WTC11 (cell line): ENCODE measurements around the gene HBEGF. TPM values are rescaled to one million over a fixed set of nuclear protein-coding genes. Genes with fewer than 3 reads are reported as not detected.

ENCODE experiments used
- ATAC-seq: fragments of 200-7000 bp; cut with Tn5 transposase; 2 replicates; pipeline ENCODE4 v1.10.0; 2021; ENCODE audit warnings: mild to moderate bottlenecking, moderate library complexity
- CTCF ChIA-PET: fragments of 300-600 bp; sonication (Branson Sonifier 250); formaldehyde crosslinking; loops from one replicate; lab custom pipeline; 2021; ENCODE audit warnings: antibody characterized with exemption; lab: Charles Lee
- POLR2A ChIA-PET: fragments of 350-600 bp; sonication (Branson Sonifier 250); formaldehyde crosslinking; loops from one replicate; lab custom pipeline; 2021; ENCODE audit warnings: antibody characterized with exemption; lab: Charles Lee
- DNase-seq: peaks from one replicate; pipeline ENCODE4 v3.0.0; 2021; ENCODE audit warnings: low spot score
- H3K27ac Mint-ChIP-seq: 2 replicates; pipeline ENCODE4 v1.8.0; 2021; ENCODE audit warnings: mixed read lengths
- H3K27me3 Mint-ChIP-seq: 2 replicates; pipeline ENCODE4 v1.8.0; 2021; ENCODE audit warnings: low read depth, mild to moderate bottlenecking, moderate library complexity, mixed read lengths
- H3K36me3 Mint-ChIP-seq: 2 replicates; pipeline ENCODE4 v1.8.0; 2021; ENCODE audit warnings: mixed read lengths
- H3K4me1 Mint-ChIP-seq: 2 replicates; pipeline ENCODE4 v1.8.0; 2022; ENCODE audit warnings: mixed read lengths
- H3K4me3 Mint-ChIP-seq: 2 replicates; pipeline ENCODE4 v1.8.0; 2021; ENCODE audit warnings: mild to moderate bottlenecking, moderate library complexity, mixed read lengths
- H3K9me3 Mint-ChIP-seq: 2 replicates; pipeline ENCODE4 v1.8.0; 2021; ENCODE audit warnings: mixed read lengths
- CBFB ChIP-seq: sonication (generic); formaldehyde crosslinking; IDR thresholded peaks from 2 replicates; pipeline ENCODE4 v1.8.1; 2022; ENCODE audit warnings: mild to moderate bottlenecking, low read depth, missing genetic modification reagents
- CREB1 ChIP-seq: sonication (generic); formaldehyde crosslinking; IDR thresholded peaks from 2 replicates; pipeline ENCODE4 v1.8.0; 2023; ENCODE audit warnings: mild to moderate bottlenecking, missing genetic modification reagents
- CREM ChIP-seq: sonication (generic); formaldehyde crosslinking; IDR thresholded peaks from 2 replicates; pipeline ENCODE4 v1.8.1; 2022; ENCODE audit warnings: mild to moderate bottlenecking, missing genetic modification reagents, moderate library complexity
- EMX1 ChIP-seq: fragments of 250-450 bp; sonication (Bioruptor Pico); IDR thresholded peaks from 2 replicates; pipeline ENCODE4 v1.8.0; 2021; ENCODE audit warnings: mild to moderate bottlenecking
- GABPB1 ChIP-seq: sonication (generic); formaldehyde crosslinking; IDR thresholded peaks from 2 replicates; pipeline ENCODE4 v1.8.1; 2023; ENCODE audit warnings: mild to moderate bottlenecking, missing genetic modification reagents
- JAZF1 ChIP-seq: fragments of 250-450 bp; sonication (Bioruptor Pico); IDR thresholded peaks from 2 replicates; pipeline ENCODE4 v1.9.0; 2021; ENCODE audit warnings: moderate library complexity, mild to moderate bottlenecking, inconsistent platforms
- JUN ChIP-seq: sonication (generic); formaldehyde crosslinking; IDR thresholded peaks from 2 replicates; pipeline ENCODE4 v1.8.0; 2023; ENCODE audit warnings: mild to moderate bottlenecking, missing genetic modification reagents
- NFE2L1 ChIP-seq: sonication (generic); formaldehyde crosslinking; IDR thresholded peaks from 2 replicates; pipeline ENCODE4 v1.8.1; 2023; ENCODE audit warnings: missing genetic modification reagents
- NFYB ChIP-seq: sonication (generic); formaldehyde crosslinking; conservative IDR thresholded peaks from 2 replicates; pipeline ENCODE4 v1.8.0; 2022; ENCODE audit warnings: low read depth, missing genetic modification reagents
- NR2C2 ChIP-seq: sonication (generic); formaldehyde crosslinking; IDR thresholded peaks from 2 replicates; pipeline ENCODE4 v1.8.0; 2022; ENCODE audit warnings: mild to moderate bottlenecking, missing genetic modification reagents
- SMAD3 ChIP-seq: sonication (generic); formaldehyde crosslinking; IDR thresholded peaks from 2 replicates; pipeline ENCODE4 v1.8.0; 2022; ENCODE audit warnings: missing genetic modification reagents, mild to moderate bottlenecking, borderline replicate concordance
- SOX15 ChIP-seq: fragments of 250-450 bp; sonication (Bioruptor Pico); IDR thresholded peaks from 2 replicates; pipeline ENCODE4 v1.9.0; 2021; ENCODE audit warnings: mild to moderate bottlenecking
- ZNF219 ChIP-seq: sonication (generic); formaldehyde crosslinking; IDR thresholded peaks from 2 replicates; pipeline ENCODE4 v1.8.0; 2023; ENCODE audit warnings: missing genetic modification reagents, mild to moderate bottlenecking, borderline replicate concordance
- ZNF317 ChIP-seq: sonication (generic); formaldehyde crosslinking; IDR thresholded peaks from 2 replicates; pipeline ENCODE4 v1.8.1; 2023; ENCODE audit warnings: low read depth, mild to moderate bottlenecking, moderate library complexity, missing genetic modification reagents, borderline replicate concordance
- ZNF671 ChIP-seq: fragments of 250-450 bp; sonication (Bioruptor Pico); IDR thresholded peaks from 2 replicates; pipeline ENCODE4 v1.8.0; 2021; ENCODE audit warnings: mild to moderate bottlenecking
- total RNA-seq: library from RNA; stranded (reverse); gene quantifications from 3 replicates; pipeline ENCODE4 v1.2.3, GENCODE V29; 2021
- TF ChIP-seq, protein P1 (sequence below): sonication (generic); formaldehyde crosslinking; IDR thresholded peaks from 2 replicates; pipeline ENCODE4 v1.8.0; 2022; ENCODE audit warnings: mild to moderate bottlenecking, missing genetic modification reagents
- TF ChIP-seq, protein P2 (sequence below): sonication (generic); formaldehyde crosslinking; IDR thresholded peaks from 2 replicates; pipeline ENCODE4 v1.8.0; 2023; ENCODE audit warnings: mild to moderate bottlenecking, missing genetic modification reagents
- TF ChIP-seq, protein P3 (sequence below): sonication (generic); formaldehyde crosslinking; IDR thresholded peaks from 2 replicates; pipeline ENCODE4 v1.8.1; 2022; ENCODE audit warnings: low read depth, mild to moderate bottlenecking, moderate library complexity, missing genetic modification reagents, borderline replicate concordance
- TF ChIP-seq, protein P4 (sequence below): fragments of 250-450 bp; sonication (Bioruptor Pico); IDR thresholded peaks from 2 replicates; pipeline ENCODE4 v2.1.2; 2022; ENCODE audit warnings: mild to moderate bottlenecking, moderate library complexity
- TF ChIP-seq, protein P5 (sequence below): sonication (generic); formaldehyde crosslinking; IDR thresholded peaks from 2 replicates; pipeline ENCODE4 v1.8.1; 2023; ENCODE audit warnings: mild to moderate bottlenecking, missing genetic modification reagents

Gene HBEGF
- total RNA-seq, 1 experiment from 2014 or later = 4.0 TPM

DNA sequence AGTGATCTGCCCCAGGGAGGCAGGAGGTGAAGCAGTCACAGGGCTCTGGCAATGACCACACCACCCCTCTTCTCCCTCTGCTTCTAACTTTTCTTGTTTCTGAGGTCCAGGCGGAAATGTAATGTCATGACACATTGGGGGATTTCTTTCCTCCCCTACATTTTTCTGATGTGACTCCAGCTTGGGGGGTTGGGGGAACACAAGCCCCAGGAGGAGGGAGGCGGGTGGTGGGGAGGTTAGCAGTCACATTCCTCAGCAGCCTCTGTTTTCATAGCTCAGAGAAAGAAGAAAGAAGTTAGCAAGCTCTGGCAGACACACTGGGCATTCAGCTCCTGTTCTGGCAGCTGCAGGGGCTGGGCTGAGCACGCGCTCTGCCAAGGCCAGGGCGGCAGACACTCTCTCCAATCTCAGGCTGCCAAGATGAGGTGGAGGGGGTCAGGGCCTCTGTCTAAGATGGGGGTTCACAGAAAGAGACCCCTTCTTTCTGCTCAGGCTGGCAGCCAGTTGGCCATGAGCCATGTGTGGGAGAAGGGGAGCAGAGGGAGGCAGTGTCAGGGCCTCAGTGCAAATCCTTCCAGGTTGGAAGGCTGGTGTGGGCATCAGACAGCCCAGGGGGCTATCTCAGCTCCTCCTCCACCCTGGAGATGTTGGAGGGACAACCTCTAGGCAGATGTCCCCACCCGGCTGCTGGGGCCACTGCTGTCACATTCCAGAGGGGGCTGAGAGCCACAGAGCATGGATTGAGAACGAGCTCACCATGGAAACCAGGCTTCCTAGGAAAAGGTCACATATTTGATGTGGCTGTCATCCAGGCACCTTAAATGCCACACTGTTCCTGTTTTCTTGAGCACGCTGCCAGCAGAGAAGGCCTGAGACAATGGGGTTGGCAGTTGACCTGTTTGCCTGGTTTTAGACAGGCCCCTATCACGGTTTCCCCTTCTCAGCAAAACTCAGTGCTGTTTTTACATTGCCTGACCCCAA, 23.4 kb downstream of the HBEGF start:
- ChIA-PET POLR2A (no interaction called here), CTCF (interaction anchor here (0.8 to 2.8 kb wide), 6 partner anchors 23 to 83 kb away, joined by 3 to 21 read pairs (median 6); partner anchors contain the start of gene HBEGF)
- ATAC-seq (no peak), DNase-seq (no peak)
- Mint-ChIP-seq H3K4me3 (no peak overlapping the region), H3K4me1 (peaks cover 12% of the 10 kb centered on the region), H3K27ac (no peak overlapping the region), H3K27me3 (peaks cover 3% of the 10 kb centered on the region), H3K9me3 (peaks cover 5% of the 10 kb centered on the region; the same call in 1 of the 2 replicates), H3K36me3 (no peaks in the 10 kb centered on the region)
- TF ChIP-seq JUN (CRISPR knock-in tag) (no peak), CBFB (CRISPR knock-in tag) (no peak), CREM (CRISPR knock-in tag) (no peak), EMX1 (CRISPR knock-in tag) (no peak), ZNF671 (no peak), NFYB (CRISPR knock-in tag) (no peak), JAZF1 (CRISPR knock-in tag) (no peak)
- TF ChIP-seq, protein P1, sequence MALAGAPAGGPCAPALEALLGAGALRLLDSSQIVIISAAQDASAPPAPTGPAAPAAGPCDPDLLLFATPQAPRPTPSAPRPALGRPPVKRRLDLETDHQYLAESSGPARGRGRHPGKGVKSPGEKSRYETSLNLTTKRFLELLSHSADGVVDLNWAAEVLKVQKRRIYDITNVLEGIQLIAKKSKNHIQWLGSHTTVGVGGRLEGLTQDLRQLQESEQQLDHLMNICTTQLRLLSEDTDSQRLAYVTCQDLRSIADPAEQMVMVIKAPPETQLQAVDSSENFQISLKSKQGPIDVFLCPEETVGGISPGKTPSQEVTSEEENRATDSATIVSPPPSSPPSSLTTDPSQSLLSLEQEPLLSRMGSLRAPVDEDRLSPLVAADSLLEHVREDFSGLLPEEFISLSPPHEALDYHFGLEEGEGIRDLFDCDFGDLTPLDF = no peak
- TF ChIP-seq, protein P2, sequence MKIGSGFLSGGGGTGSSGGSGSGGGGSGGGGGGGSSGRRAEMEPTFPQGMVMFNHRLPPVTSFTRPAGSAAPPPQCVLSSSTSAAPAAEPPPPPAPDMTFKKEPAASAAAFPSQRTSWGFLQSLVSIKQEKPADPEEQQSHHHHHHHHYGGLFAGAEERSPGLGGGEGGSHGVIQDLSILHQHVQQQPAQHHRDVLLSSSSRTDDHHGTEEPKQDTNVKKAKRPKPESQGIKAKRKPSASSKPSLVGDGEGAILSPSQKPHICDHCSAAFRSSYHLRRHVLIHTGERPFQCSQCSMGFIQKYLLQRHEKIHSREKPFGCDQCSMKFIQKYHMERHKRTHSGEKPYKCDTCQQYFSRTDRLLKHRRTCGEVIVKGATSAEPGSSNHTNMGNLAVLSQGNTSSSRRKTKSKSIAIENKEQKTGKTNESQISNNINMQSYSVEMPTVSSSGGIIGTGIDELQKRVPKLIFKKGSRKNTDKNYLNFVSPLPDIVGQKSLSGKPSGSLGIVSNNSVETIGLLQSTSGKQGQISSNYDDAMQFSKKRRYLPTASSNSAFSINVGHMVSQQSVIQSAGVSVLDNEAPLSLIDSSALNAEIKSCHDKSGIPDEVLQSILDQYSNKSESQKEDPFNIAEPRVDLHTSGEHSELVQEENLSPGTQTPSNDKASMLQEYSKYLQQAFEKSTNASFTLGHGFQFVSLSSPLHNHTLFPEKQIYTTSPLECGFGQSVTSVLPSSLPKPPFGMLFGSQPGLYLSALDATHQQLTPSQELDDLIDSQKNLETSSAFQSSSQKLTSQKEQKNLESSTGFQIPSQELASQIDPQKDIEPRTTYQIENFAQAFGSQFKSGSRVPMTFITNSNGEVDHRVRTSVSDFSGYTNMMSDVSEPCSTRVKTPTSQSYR (CRISPR knock-in tag) = no peak

DNA sequence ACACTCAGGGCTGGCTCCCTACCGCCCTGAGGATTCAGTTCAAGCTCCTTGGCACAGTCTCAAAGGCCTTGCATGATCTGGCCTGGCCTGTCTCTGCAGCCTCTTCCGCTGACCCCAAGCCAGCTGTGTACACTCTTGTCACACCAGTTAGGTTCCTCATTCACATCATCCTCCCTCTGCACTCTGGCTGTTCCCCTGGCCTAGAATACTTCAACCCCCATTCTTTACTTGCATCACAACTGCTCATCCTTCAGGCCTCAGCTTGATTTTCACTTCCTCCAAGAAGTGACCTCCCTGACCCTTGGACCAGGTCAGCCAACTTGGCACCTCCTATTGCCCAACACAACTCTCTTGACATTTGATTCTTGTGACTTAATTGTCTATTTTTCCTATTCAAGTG, 24.6 kb downstream of the HBEGF start:
- ATAC-seq (no peak), DNase-seq (no peak)
- Mint-ChIP-seq H3K9me3 (peaks cover 5% of the 10 kb centered on the region; the same call in 1 of the 2 replicates), H3K4me1 (no peaks in the 10 kb centered on the region), H3K27ac (no peak overlapping the region), H3K36me3 (no peaks in the 10 kb centered on the region), H3K27me3 (peaks cover 3% of the 10 kb centered on the region), H3K4me3 (no peak overlapping the region)
- CTCF ChIA-PET = interaction anchor here (0.7 to 2.8 kb wide), 2 partner anchors 24 to 37 kb away, joined by 3 to 21 read pairs; partner anchors contain the start of gene HBEGF
- POLR2A ChIA-PET = interaction anchor here (0.5 kb wide), 1 partner anchor 81 kb away, joined by 3 read pairs; no protein-coding TSS in a partner anchor
- TF ChIP-seq NFE2L1 (CRISPR knock-in tag) = no peak
- TF ChIP-seq, protein P3, sequence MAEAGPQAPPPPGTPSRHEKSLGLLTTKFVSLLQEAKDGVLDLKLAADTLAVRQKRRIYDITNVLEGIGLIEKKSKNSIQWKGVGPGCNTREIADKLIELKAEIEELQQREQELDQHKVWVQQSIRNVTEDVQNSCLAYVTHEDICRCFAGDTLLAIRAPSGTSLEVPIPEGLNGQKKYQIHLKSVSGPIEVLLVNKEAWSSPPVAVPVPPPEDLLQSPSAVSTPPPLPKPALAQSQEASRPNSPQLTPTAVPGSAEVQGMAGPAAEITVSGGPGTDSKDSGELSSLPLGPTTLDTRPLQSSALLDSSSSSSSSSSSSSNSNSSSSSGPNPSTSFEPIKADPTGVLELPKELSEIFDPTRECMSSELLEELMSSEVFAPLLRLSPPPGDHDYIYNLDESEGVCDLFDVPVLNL (CRISPR knock-in tag) = no peak
- TF ChIP-seq, protein P4, sequence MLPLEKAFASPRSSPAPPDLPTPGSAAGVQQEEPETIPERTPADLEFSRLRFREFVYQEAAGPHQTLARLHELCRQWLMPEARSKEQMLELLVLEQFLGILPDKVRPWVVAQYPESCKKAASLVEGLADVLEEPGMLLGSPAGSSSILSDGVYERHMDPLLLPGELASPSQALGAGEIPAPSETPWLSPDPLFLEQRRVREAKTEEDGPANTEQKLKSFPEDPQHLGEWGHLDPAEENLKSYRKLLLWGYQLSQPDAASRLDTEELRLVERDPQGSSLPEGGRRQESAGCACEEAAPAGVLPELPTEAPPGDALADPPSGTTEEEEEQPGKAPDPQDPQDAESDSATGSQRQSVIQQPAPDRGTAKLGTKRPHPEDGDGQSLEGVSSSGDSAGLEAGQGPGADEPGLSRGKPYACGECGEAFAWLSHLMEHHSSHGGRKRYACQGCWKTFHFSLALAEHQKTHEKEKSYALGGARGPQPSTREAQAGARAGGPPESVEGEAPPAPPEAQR (CRISPR knock-in tag) = no peak
- no peak for TF ChIP-seq SMAD3 (CRISPR knock-in tag)

DNA sequence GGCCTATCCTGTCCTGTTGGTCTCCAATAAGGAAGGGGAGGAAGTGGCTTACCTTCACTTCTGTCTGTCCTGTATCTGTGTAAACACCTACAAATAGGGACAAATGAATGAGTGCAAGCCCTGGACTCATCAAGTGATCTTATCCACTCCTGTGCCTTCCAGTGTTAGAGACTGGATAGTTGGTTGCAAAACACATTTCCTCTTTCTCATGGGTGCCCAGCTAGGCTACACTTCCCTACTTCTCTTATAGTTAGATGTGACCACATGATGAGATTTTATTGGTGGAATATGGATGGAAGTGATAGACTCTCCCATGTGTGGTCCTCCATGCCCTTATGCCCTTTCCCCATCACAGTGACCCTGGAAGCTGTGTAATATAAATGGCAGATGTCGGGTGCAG, 26.6 kb downstream of the HBEGF start:
- no peak overlapping the region for H3K4me3 Mint-ChIP-seq

More for the DNA sequence above, 26.6 kb downstream of the HBEGF start:
- DNase-seq (no peak), ATAC-seq (no peak)
- H3K36me3 Mint-ChIP-seq = no peaks in the 10 kb centered on the region
- H3K9me3 Mint-ChIP-seq = peaks cover 5% of the 10 kb centered on the region; the same call in 1 of the 2 replicates
- peaks cover 3% of the 10 kb centered on the region for H3K27me3 Mint-ChIP-seq
- H3K4me1 Mint-ChIP-seq = no peaks in the 10 kb centered on the region
- CTCF ChIA-PET = no interaction called here
- H3K27ac Mint-ChIP-seq = no peak overlapping the region
- TF ChIP-seq SOX15 (CRISPR knock-in tag) (no peak), ZNF219 (no peak), CREB1 (CRISPR knock-in tag) (no peak), GABPB1 (CRISPR knock-in tag) (no peak), SMAD3 (CRISPR knock-in tag) (no peak), ZNF317 (CRISPR knock-in tag) (no peak), NR2C2 (CRISPR knock-in tag) (no peak), EMX1 (CRISPR knock-in tag) (no peak)
- TF ChIP-seq, protein P5, sequence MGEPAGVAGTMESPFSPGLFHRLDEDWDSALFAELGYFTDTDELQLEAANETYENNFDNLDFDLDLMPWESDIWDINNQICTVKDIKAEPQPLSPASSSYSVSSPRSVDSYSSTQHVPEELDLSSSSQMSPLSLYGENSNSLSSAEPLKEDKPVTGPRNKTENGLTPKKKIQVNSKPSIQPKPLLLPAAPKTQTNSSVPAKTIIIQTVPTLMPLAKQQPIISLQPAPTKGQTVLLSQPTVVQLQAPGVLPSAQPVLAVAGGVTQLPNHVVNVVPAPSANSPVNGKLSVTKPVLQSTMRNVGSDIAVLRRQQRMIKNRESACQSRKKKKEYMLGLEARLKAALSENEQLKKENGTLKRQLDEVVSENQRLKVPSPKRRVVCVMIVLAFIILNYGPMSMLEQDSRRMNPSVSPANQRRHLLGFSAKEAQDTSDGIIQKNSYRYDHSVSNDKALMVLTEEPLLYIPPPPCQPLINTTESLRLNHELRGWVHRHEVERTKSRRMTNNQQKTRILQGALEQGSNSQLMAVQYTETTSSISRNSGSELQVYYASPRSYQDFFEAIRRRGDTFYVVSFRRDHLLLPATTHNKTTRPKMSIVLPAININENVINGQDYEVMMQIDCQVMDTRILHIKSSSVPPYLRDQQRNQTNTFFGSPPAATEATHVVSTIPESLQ (CRISPR knock-in tag) = no peak
- TF ChIP-seq, protein P3 (CRISPR knock-in tag) = no peak
- POLR2A ChIA-PET = no interaction called here
